ENCODE results near the gene HHIPL1. TPM values are rescaled to one million over a fixed set of nuclear protein-coding genes. Genes with fewer than 3 reads are reported as not detected.

HHIPL1 gene
- total RNA-seq, 3 donors from 2014 or later (not counting 1 experiment from before 2014, with no cell fraction given) = not detected

DNA sequence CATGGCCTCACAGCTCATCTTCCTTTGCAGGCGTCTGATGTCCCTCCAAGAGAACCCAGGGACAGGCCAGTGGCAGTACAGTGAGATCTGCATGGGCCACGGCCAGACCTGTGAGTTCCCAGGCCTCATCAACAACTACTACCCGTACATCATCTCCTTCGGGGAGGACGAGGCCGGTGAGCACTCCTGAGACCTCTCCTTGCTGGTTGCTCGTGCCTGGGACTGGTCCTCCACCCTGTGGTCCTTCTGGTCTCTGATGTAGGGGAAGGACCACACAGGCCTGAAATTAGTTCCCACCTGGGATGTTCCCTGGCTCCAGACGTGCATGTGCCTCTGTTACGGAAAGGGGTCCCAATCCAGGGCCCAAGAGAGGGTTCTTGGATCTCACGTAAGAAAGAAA is 17.9 kb downstream of the HHIPL1 start:
- no peaks in the 10 kb centered on the region for H3K4me1 ChIP-seq (ENCODE audit: control insufficient read depth, insufficient read depth, low read length)
- intact Hi-C loops (cut with micrococcal nuclease) = no loop called here
- DNase-seq (no peak), ATAC-seq (no peak)
- H3K36me3 ChIP-seq (ENCODE audit: control insufficient read depth, insufficient read depth, low read length) = no peaks in the 10 kb centered on the region
- no peak overlapping the region for H3K4me3 ChIP-seq (ENCODE audit: low read length)
- Mint-ChIP-seq H3K36me3 (no peaks in the 10 kb centered on the region), H3K27me3 (ENCODE audit: low read depth in 2 of 2) (peaks cover 30 to 33% of the 10 kb centered on the region in 2 donors), H3K27ac (no peak overlapping the region), H3K9me3 (no peaks in the 10 kb centered on the region), H3K4me3 (no peak overlapping the region), H3K4me1 (no peaks in the 10 kb centered on the region)
- TF ChIP-seq, protein P1, sequence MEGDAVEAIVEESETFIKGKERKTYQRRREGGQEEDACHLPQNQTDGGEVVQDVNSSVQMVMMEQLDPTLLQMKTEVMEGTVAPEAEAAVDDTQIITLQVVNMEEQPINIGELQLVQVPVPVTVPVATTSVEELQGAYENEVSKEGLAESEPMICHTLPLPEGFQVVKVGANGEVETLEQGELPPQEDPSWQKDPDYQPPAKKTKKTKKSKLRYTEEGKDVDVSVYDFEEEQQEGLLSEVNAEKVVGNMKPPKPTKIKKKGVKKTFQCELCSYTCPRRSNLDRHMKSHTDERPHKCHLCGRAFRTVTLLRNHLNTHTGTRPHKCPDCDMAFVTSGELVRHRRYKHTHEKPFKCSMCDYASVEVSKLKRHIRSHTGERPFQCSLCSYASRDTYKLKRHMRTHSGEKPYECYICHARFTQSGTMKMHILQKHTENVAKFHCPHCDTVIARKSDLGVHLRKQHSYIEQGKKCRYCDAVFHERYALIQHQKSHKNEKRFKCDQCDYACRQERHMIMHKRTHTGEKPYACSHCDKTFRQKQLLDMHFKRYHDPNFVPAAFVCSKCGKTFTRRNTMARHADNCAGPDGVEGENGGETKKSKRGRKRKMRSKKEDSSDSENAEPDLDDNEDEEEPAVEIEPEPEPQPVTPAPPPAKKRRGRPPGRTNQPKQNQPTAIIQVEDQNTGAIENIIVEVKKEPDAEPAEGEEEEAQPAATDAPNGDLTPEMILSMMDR (IDR thresholded peaks at IDR 0.05) = no peak
- H3K9me3 ChIP-seq (ENCODE audit: control insufficient read depth, insufficient read depth, low read length) = no peaks in the 10 kb centered on the region
- no peak overlapping the region for H3K27ac ChIP-seq (ENCODE audit: low read length)
- H3K27me3 ChIP-seq (ENCODE audit: control insufficient read depth, insufficient read depth, low read length) = peaks cover 2% of the 10 kb centered on the region
- WGBS (ENCODE audit: insufficient coverage) = 84% methylated on average over 10 of the region's 10 CpGs

DNA sequence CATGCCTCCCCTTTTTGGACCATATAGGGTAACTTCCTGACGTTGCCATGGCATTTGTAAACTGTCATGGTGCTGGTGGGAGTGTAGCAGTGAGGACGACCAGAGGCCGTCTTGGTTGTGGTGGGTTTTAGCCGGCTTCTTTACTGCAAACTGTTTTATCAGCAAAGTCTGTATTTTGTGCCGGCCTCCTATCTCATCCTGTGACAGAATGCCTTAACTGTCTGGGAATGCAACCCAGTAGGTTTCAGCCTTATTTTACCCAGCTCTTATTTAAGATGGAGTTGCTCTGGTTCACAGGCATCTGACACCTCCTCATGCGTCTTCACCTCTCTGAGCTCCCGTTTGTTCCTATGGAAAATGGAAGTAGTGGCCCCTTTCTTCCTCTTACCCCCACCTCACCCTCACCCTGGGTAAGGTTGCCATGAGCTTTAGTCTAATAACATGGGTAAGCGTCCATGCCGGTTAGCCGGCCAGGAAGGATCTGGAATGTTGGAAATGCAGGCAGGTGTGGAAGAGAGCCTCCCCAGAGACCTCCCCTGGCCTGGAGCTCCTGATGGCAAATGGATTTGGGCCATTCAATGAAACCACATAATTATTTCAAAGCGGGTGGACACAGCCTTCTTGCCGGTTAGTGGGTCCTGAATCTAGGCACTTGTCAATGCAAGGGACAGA is 18.6 kb downstream of the HHIPL1 start:
- Histone ChIP-seq H3K4me3 (ENCODE audit: low read length) (no peak overlapping the region), H3K9me3 (ENCODE audit: control insufficient read depth, insufficient read depth, low read length) (no peaks in the 10 kb centered on the region), H3K4me1 (ENCODE audit: control insufficient read depth, insufficient read depth, low read length) (no peaks in the 10 kb centered on the region), H3K36me3 (ENCODE audit: control insufficient read depth, insufficient read depth, low read length) (no peaks in the 10 kb centered on the region), H3K27me3 (ENCODE audit: control insufficient read depth, insufficient read depth, low read length) (peaks cover 2% of the 10 kb centered on the region), H3K27ac (ENCODE audit: low read length) (no peak overlapping the region)
- Mint-ChIP-seq H3K27me3 (ENCODE audit: low read depth in 2 of 2) (peaks cover 27 to 28% of the 10 kb centered on the region in 2 donors), H3K4me3 (no peak overlapping the region), H3K9me3 (no peaks in the 10 kb centered on the region), H3K36me3 (no peaks in the 10 kb centered on the region), H3K4me1 (no peaks in the 10 kb centered on the region), H3K27ac (no peak overlapping the region)
- TF ChIP-seq, protein P1 (IDR thresholded peaks at IDR 0.05) = no peak
- ATAC-seq (no peak), DNase-seq (no peak)
- intact Hi-C loops (cut with micrococcal nuclease) = no loop called here
- WGBS (ENCODE audit: insufficient coverage) = 86% methylated on average over 10 of the region's 12 CpGs

DNA sequence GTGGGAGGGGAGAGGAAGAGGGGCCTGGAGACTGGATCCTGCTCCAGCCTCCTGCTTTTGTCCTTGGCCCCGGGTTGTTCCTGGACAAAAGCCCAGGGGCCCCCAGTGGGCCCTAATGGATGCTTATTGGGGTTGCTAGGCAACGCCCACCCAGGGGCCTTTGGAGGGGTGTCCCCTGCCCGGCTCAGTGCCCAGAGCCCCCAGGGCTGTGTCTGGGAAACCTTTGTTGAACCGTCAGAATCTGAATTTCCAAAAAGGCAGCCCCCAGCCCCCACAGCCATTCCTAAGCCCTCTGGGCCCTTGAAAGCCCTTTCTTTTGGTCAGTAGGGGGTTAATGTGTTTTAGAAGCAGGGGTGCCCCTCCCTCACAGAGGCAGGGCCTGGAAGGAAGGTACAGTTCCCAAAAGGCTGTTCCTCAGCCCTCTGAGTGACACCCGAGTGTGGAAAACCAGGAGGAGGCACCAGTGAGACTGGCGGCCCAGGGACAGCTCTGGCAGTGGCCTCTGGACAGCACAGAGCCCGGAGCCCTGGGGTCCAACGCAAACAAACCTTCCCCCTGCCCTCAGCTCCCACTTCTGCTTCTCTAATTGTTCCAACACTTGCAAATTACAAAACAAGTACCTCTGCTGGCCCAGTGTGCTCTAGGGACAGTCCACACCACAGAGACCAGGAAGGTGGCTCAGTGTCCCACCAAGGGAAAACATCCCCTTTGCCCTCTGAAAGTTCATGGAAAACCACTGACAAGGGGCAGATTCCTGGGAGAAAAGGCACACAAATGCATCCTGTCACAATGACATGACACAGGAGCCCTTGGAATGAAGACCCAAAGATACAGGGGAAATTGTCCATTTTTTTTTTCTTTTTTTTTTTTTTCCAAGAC is 19.4 kb downstream of the HHIPL1 start:
- no peak for DNase-seq
- intact Hi-C loops (cut with micrococcal nuclease) = no loop called here
- Histone ChIP-seq H3K27me3 (ENCODE audit: control insufficient read depth, insufficient read depth, low read length) (peaks cover 2% of the 10 kb centered on the region), H3K27ac (ENCODE audit: low read length) (no peak overlapping the region), H3K9me3 (ENCODE audit: control insufficient read depth, insufficient read depth, low read length) (no peaks in the 10 kb centered on the region), H3K36me3 (ENCODE audit: control insufficient read depth, insufficient read depth, low read length) (no peaks in the 10 kb centered on the region), H3K4me1 (ENCODE audit: control insufficient read depth, insufficient read depth, low read length) (no peaks in the 10 kb centered on the region), H3K4me3 (ENCODE audit: low read length) (no peak overlapping the region)
- Mint-ChIP-seq H3K27me3 (ENCODE audit: low read depth in 2 of 2) (peaks cover 26 to 27% of the 10 kb centered on the region in 2 donors), H3K4me1 (no peaks in the 10 kb centered on the region), H3K27ac (no peak overlapping the region), H3K36me3 (no peaks in the 10 kb centered on the region), H3K4me3 (no peak overlapping the region), H3K9me3 (no peaks in the 10 kb centered on the region)
- 56% methylated on average over 8 of the region's 8 CpGs for WGBS (ENCODE audit: insufficient coverage)
- TF ChIP-seq, protein P1 (IDR thresholded peaks at IDR 0.05) = no peak
- no peak for ATAC-seq

All from natural killer cell (primary cell).